GM23248 (cell line): ENCODE measurements around the gene LILRB2. TPM values are rescaled to one million over a fixed set of nuclear protein-coding genes. Genes with fewer than 3 reads are reported as not detected.
A peak's percentile ranks its signal among the peaks of the same experiment; 100 is the strongest.
"Not testable (repeated sequence)": the region's sequence is repeated elsewhere in the genome, so short reads cannot be mapped to it uniquely, and the experiment has no call there.

ENCODE experiments used
- DNase-seq: peaks from one replicate; pipeline ENCODE4 v3.0.0-alpha.2; 2015
- H2AFZ ChIP-seq: fragments of 200-600 bp; sonication (generic); 2 replicates; pipeline ENCODE4 v1.6.1; 2016; ENCODE audit warnings: antibody characterized with exemption
- H3F3A ChIP-seq: fragments of 200-600 bp; sonication (generic); 2 replicates; pipeline ENCODE4 v1.6.1; 2016; ENCODE audit warnings: mild to moderate bottlenecking, antibody characterized with exemption, mixed run types; ENCODE audit not compliant: insufficient read depth
- H3K27ac ChIP-seq: fragments of 200-600 bp; sonication (generic); 2 replicates; pipeline ENCODE4 v1.5.1; 2016; ENCODE audit warnings: mild to moderate bottlenecking
- H3K27me3 ChIP-seq: fragments of 200-600 bp; sonication (generic); replicated peaks from 2 replicates; pipeline ENCODE4 v1.6.1; 2016; ENCODE audit warnings: mild to moderate bottlenecking; ENCODE audit not compliant: insufficient read depth
- H3K36me3 ChIP-seq: fragments of 200-600 bp; sonication (generic); 2 replicates; pipeline ENCODE4 v1.6.1; 2016; ENCODE audit warnings: low read depth, mild to moderate bottlenecking
- H3K4me1 ChIP-seq: fragments of 200-600 bp; sonication (generic); 2 replicates; pipeline ENCODE4 v1.6.1; 2016; ENCODE audit warnings: mild to moderate bottlenecking; ENCODE audit not compliant: insufficient read depth
- H3K4me2 ChIP-seq: fragments of 200-600 bp; sonication (generic); one replicate; pipeline ENCODE4 v1.6.1; 2016; ENCODE audit warnings: mild to moderate bottlenecking; ENCODE audit not compliant: unreplicated experiment
- H3K4me3 ChIP-seq: fragments of 200-600 bp; sonication (generic); 2 replicates; pipeline ENCODE4 v1.5.1; 2016; ENCODE audit warnings: mild to moderate bottlenecking
- H3K79me2 ChIP-seq: fragments of 200-600 bp; sonication (generic); 2 replicates; pipeline ENCODE4 v1.6.1; 2016; ENCODE audit warnings: mild to moderate bottlenecking; ENCODE audit not compliant: insufficient read depth
- H3K9ac ChIP-seq: fragments of 200-600 bp; sonication (generic); 2 replicates; pipeline ENCODE4 v1.6.1; 2016; ENCODE audit warnings: mild to moderate bottlenecking
- H3K9me2 ChIP-seq: fragments of 200-600 bp; sonication (generic); 2 replicates; pipeline ENCODE4 v1.6.1; 2016; ENCODE audit warnings: mixed run types, mild to moderate bottlenecking, moderate library complexity; ENCODE audit not compliant: insufficient read depth
- H3K9me3 ChIP-seq: fragments of 200-600 bp; sonication (generic); one replicate; pipeline ENCODE4 v1.6.1; 2017; ENCODE audit warnings: low read depth
- H4K20me1 ChIP-seq: fragments of 200-600 bp; sonication (generic); 2 replicates; pipeline ENCODE4 v1.6.0; 2016; ENCODE audit not compliant: insufficient read depth
- EZH2 ChIP-seq: fragments of 200-600 bp; sonication (generic); IDR thresholded peaks from 2 replicates; pipeline ENCODE4 v1.6.1; 2018; ENCODE audit warnings: antibody characterized with exemption, mild to moderate bottlenecking; ENCODE audit not compliant: insufficient read depth, poor library complexity, severe bottlenecking
- EZH2phosphoT487 ChIP-seq: fragments of 200-600 bp; sonication (generic); IDR thresholded peaks from 2 replicates; pipeline ENCODE4 v1.6.1; 2018; ENCODE audit warnings: antibody characterized with exemption, moderate library complexity, mild to moderate bottlenecking, low read depth; ENCODE audit not compliant: insufficient read depth
- WGBS, 2 experiments: methylation state at CpG; one replicate each; pipeline ENCODE4 v1.1.6; 2015 to 2017; ENCODE audit warnings: low lambda C conversion rate in 2 of 2, low coverage in 1 of 2; ENCODE audit errors: missing lambda C conversion rate in 2 of 2; 5-methylcytosine and 5-hydroxymethylcytosine counted together
- in situ Hi-C: fragments of 300-500 bp; cut with MboI; formaldehyde crosslinking; loops from 2 replicates; pipeline ENCODE4 v1.15.0; 2020
- polyA plus RNA-seq: library from polyadenylated mRNA; unstranded; fragments of >200 nt; fragmentation: Nextera tagmentation; extraction: Ambion mirVana; gene quantifications from 2 replicates; pipeline ENCODE4 v1.2.1, GENCODE V29; 2016
- total RNA-seq: library from RNA; depleted of rRNA; stranded (reverse); fragments of >200 nt; shearing (Covaris generic); gene quantifications from 2 replicates; pipeline ENCODE4 v1.2.3, GENCODE V29; 2014

The LILRB2 gene
- total and polyA plus RNA-seq, 2 experiments from 2014 or later = not detected

GRCh38 chr19:54325194-54325621, 44.3 kb upstream of the LILRB2 start:
- Histone ChIP-seq H3K9me2 (no peaks in the 10 kb centered on the region), H3K27ac (no peak overlapping the region), H2AFZ (no peak overlapping the region), H3K27me3 (no peaks in the 10 kb centered on the region), H3K79me2 (no peaks in the 10 kb centered on the region), H4K20me1 (no peaks in the 10 kb centered on the region), H3K9me3 (no peaks in the 10 kb centered on the region), H3K9ac (no peak overlapping the region), H3K4me1 (no peaks in the 10 kb centered on the region), H3K4me2 (no peak overlapping the region), H3K36me3 (no peaks in the 10 kb centered on the region), H3F3A (no peaks in the 10 kb centered on the region), H3K4me3 (no peak overlapping the region)
- 12 to 14% methylated on average over 4 of the region's 4 CpGs for WGBS, 2 experiments
- peak; percentile 40 for DNase-seq
- TF ChIP-seq EZH2phosphoT487 = no peak
- TF ChIP-seq EZH2 = no peak
- in situ Hi-C loops = no loop called here

GRCh38 chr19:54324071-54324470, 43.2 kb upstream of the LILRB2 start:
- Histone ChIP-seq H3K4me1 (no peaks in the 10 kb centered on the region), H3K27ac (no peak overlapping the region), H3K4me2 (no peak overlapping the region), H4K20me1 (no peaks in the 10 kb centered on the region), H3K9ac (no peak overlapping the region), H2AFZ (no peak overlapping the region), H3F3A (no peaks in the 10 kb centered on the region), H3K27me3 (no peaks in the 10 kb centered on the region; the same call in 1 of the 2 replicates), H3K4me3 (no peak overlapping the region), H3K79me2 (no peaks in the 10 kb centered on the region), H3K36me3 (no peaks in the 10 kb centered on the region), H3K9me3 (no peaks in the 10 kb centered on the region), H3K9me2 (no peaks in the 10 kb centered on the region)
- WGBS, 2 experiments = 0 to 5% methylated on average over 3 of the region's 3 CpGs
- TF ChIP-seq EZH2 = no peak
- no peak for TF ChIP-seq EZH2phosphoT487
- no peak for DNase-seq
- in situ Hi-C loops = no loop called here

DNA sequence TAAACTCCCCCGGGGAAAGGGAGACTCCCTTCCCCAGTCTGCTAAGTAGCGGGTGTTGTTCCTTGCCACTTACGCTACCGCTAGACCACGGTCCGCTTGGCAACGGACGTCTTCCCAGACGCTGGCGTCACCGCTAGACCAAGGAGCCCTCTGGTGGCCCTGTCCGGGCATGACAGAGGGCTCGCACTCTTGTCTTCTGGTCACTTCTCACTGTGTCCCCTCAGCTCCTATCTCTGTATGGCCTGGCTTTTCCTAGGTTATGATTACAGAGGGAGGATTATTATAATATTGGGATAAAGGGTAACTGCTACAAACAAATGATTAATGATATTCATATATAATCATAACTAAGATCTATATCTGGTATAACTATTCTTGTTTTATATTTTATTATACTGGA, 42.0 kb upstream of the LILRB2 start:
- H3F3A ChIP-seq, H3K79me2 ChIP-seq, H3K27me3 ChIP-seq, H3K36me3 ChIP-seq, H3K4me1 ChIP-seq, DNase-seq, H3K27ac ChIP-seq, H3K9me3 ChIP-seq, H3K9me2 ChIP-seq, H3K4me3 ChIP-seq, H2AFZ ChIP-seq, H3K4me2 ChIP-seq, in situ Hi-C loops, H4K20me1 ChIP-seq, H3K9ac ChIP-seq: not testable (repeated sequence)
- no CpG with 5 or more reads among the region's 13 CpGs for WGBS, 2 experiments

DNA sequence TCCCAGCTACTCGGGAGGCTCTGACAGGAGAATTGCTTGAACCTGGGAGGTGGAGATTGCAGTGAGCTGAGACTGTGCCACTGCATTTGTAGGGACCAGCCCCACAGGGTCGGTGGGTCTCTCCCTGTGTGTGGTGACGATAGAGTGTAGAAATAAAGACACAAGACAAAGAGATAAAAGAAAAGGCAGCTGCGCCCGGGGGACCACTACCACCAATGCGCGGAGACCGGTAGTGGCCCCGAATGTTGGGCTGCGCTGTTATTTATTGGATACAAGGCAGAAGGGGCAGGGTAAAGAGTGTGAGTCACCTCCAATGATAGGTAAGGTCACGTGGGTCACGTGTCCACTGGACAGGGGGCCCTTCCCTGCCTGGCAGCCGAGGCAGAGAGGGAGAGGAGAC, 41.4 kb upstream of the LILRB2 start:
- H3K27me3 ChIP-seq, H2AFZ ChIP-seq, H3F3A ChIP-seq, H3K4me1 ChIP-seq, H4K20me1 ChIP-seq, H3K79me2 ChIP-seq, H3K36me3 ChIP-seq, H3K4me2 ChIP-seq, in situ Hi-C loops, H3K4me3 ChIP-seq, H3K9me2 ChIP-seq, H3K9me3 ChIP-seq, H3K9ac ChIP-seq, DNase-seq, H3K27ac ChIP-seq: not testable (repeated sequence)
- 60% methylated on average over 12 of the region's 13 CpGs for WGBS, 2 experiments

DNA sequence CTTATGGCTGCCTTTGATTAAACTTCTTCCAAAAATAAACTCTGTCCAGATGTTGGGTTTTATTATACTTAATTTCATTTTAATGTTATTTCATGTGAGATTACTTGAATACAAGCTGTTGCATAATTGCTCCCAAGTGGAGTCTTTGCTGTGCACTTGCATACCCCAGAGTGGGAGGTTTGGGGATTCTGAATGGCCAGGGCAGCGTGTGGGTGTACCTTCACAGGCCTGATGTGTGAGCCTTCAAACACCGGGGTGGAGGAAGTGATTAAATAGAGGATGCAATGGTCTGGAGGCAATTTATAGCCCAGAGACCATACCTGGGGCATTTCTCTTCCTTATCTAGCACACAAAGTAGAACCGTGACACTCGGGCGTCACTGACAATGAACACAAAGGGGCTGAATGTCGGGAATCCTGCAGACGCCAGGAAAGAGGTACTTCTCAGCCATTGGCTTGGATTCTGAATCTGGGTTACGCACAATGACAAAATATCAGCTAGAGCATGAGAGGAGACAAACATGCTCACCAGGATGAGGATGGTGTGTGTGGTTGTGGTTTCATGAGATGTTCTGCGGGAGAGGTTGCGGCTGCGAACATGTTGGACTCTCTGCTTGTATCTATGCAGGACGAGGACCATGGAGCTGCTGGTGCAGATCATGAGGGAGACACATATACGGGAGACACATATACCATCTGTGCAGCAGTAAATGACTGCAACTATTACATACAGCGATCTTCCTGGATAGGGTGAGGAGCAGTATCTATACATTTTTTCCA, 39.2 kb upstream of the LILRB2 start:
- Histone ChIP-seq H3F3A (no peaks in the 10 kb centered on the region), H3K4me3 (no peak overlapping the region), H3K4me1 (no peaks in the 10 kb centered on the region), H3K9me2 (no peaks in the 10 kb centered on the region), H3K36me3 (no peaks in the 10 kb centered on the region), H3K9me3 (no peaks in the 10 kb centered on the region), H3K27me3 (no peaks in the 10 kb centered on the region; the same call in 1 of the 2 replicates), H3K79me2 (no peaks in the 10 kb centered on the region), H3K27ac (no peak overlapping the region), H3K4me2 (no peak overlapping the region), H4K20me1 (no peaks in the 10 kb centered on the region), H2AFZ (no peak overlapping the region), H3K9ac (no peak overlapping the region)
- 36 to 43% methylated on average over 14 of the region's 14 CpGs for WGBS, 2 experiments
- TF ChIP-seq EZH2phosphoT487 (no peak), EZH2 (no peak)
- no peak for DNase-seq
- in situ Hi-C loops = no loop called here
